HPDE6-E6E7 (cell line): Measurements from ENCODE around the gene CACNA2D3.

Experiments used
- DNase-seq: peaks from one replicate; pipeline ENCODE4 v3.0.0; 2011; ENCODE audit warnings: missing footprints; ENCODE audit errors: extremely low spot score

Gene CACNA2D3

DNA sequence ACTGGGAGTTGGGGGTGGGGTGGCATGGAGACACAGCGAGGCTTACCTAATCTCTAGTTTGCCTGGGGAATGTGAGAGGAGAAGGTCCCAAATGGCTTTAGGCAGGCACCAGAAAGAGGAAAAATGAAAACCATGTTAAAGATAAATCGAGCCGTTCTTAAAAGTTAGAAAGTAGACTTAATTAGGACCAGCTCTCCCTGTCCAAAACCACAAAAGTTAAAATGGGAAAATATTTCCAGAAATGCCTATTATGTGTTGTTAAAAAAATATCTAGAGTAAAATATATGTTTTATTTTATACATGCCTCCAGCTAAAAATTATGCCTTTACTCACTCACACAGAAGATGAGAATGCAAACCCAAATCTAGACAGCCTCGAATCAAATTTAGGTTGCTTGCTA lies 755.4 kb downstream of the CACNA2D3 start:
- DNase-seq: no peak

DNA sequence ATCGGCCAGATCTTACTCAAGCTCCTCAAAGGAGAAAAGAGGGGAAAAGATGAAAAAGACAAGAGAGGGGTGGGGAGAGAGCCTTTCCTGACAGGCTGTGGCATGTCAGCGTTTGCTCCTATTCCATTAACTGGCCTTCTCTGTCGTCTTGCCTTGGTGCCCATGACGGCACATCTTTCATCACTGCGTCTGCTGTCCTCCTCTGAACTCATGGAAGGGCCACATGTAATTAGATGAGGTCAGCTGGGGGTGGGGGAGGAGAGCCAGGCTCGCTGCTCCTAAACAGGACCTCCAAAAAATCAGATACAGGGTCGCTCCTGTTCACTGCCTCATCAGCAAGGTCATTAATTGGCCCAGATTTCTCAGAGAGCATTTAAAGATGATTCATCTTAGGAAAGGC lies 755.8 kb downstream of the CACNA2D3 start:
- no peak for DNase-seq

DNA sequence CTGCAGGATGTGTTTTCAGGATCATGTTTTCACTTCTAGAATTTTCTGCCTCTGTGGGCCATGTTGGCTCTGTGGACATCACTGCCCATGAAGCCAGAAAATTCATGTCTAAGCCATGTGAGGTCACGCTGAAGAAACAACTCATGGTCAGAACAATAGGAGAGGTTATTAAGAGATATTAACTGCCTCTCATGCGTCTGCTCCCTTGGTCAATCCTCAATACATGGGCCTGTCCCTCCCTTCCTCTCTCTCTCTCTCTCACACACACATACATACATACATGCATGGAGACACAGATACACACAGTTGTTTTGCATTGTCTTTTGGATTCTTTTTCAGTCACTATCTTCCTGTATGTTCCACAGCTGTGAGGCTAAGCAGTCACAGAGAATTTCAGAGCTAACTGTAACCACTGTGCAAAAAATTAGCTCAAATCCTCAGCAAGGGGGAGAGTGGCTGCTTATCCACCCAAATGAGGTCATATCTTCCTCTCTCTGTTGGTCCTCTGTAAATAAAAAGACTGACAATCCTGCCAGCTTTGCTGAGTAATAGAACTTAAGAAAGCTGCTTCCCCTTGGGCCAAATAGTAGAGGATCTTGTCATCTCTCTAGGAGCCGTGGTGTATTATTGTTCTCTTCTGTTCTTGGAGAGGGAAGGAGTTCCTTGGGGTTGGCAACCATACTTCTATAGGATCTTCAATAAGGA lies 759.9 kb downstream of the CACNA2D3 start:
- no peak for DNase-seq

DNA sequence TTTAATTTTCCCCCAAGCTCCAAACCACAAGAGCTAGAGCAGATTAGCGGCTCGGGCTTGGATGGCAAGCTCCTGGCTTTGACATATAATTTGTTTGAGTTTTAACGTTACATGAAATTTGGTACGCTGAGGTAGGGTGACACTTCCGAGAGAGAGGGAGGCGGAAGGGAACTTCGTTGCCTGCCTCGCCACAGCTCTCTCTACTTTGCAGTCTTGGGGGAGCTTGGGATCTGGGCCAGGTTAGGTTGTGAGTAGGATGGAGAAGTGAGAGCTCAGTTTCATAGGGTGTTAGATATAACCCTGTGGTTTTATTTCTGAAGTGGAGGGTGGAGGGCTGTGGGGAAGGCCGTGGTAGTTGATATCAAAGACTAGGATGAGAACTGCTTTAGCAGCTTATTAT lies 765.8 kb downstream of the CACNA2D3 start:
- DNase-seq: no peak

DNA sequence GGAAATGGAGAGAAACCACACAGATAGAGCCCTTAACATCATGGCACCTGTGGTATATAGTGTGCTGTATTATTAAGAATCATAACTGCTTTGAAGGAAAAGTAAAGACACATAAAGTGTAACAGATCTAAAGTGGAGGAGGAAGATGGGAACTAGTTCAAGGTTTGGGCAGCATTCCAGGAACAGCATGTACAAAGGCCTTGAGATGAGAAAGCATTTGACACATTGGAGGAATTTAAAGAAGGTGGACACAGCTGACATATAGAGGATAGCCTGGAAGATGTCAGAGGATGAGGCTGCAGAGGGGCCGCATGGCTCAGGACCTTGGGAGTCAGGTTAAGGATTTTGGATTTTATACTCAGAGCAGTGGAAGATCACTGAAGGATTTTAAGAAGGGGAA lies 766.5 kb downstream of the CACNA2D3 start:
- DNase-seq: no peak

DNA sequence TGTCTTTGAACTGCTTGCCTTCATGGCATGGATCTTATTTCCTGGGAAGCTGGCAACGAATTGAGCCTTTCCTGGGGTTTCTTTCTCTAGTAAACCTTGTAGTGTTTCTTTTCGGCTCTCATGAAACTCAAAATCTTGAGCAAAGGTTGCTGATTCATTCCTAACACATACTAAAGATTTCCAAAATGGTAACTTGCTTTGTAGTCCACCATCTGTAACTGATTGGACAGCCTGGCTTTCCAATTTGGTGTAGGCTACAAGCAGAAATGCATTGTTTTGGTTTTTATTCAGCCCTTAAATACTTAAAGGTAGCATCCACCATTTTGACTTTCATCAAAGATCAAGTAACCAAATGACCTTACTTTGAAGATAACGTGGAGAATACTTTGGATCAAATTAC lies 767.4 kb downstream of the CACNA2D3 start:
- DNase-seq: no peak

DNA sequence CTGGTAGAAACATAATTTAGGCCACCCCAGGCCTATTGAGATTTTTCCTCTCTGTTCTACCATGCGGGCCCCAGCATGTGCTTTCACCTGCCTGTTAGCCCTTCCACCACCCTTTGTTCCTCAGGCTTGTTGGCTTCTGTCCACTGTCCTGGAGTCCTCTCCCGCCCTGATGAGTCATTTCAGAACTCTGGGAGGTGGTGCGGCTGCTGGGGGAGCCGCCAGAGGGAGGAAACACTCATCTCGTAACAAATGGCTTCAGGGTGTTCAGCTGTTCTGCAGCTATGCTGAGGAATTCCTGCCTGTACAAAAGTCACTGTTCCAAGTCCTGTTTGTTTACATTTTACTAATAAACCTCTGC lies 769.2 kb downstream of the CACNA2D3 start:
- DNase-seq: peak; percentile 39

DNA sequence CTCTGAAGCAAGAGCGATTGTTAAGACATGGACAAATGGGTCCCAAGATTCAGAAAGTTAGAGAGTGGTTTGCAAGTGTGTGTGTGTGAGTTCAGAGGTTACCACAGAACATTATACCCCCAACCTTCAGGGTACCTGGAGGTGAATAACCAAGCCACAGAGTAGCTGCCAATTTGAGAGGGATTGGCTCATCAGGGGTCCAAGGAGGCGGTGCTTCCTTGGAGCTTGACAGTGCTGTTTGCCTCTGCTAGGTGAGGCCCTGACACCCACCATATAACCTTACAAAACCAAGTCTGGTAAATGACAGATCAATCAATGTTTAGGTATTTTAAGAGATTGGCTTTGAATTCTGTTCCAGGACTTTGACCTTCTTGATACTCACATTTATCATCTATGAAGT lies 769.8 kb downstream of the CACNA2D3 start:
- DNase-seq: no peak

DNA sequence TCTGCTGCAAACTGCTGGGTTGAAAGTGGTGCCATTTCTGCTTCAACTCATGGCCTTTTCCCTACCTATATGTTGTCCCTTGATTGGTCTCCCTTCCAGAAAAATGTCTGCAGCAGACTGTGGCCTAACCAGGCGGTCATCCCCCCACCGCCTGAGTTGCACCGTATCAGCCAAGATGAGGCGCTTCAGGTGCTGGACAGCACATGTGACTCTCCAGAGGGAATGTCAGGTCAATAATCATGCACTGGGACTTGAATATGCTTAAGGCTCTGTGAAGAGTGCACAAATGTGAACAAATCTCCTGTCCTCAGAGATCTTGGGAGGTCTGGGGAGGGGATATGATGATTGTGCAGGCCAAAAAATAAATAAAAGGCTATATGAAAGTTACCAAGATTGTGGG lies 773.3 kb downstream of the CACNA2D3 start:
- no peak for DNase-seq

DNA sequence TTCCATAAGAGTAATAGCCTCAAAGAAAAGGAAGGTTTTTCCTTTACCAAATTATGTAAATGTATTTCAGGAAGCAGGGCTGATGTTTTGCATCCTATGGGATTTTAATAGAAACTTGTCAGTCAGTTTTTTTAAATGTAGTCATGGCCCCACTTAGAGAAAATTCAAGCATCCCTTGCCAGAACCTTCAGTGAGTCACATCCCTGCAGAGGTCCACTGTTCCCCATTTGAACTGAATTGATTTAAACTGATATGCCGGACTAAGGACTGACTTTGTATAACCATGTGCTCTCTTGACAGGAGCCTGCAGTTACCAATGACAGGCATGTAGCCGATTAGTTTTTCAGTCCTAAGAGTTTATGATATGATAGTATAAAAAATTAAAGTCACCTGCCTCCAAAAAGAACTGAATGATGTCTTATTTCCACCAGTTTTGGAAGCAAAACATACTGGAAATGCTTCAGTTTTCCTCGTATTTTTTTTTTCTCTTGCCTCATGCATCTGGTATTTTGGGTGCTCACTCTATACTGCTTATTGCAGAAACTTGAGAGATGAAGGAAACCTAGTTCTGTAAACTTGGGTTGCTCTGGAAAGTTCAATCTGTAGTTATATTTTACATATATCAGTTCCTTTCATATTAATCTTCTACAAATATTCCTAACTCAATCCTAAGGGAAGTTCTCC lies 774.8 kb downstream of the CACNA2D3 start:
- DNase-seq: no peak

DNA sequence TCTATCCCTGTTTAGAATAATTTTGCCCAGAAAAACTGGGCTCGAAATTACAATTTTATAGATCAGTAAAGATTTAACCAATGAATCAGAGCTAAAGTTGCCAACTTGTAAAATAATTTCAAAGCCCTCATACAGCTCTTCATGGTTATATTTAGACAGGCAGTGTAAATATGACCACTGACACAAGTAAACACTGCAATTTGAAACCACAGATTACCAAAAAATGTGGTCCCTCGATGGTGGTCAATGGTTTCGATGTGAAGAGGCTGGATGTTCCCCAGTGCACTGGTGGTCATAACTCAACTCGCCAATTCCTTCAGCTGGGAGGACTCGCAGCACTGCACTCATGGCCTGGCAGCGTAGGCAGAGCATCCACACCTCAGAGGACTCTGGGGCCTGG lies 776.9 kb downstream of the CACNA2D3 start:
- no peak for DNase-seq

DNA sequence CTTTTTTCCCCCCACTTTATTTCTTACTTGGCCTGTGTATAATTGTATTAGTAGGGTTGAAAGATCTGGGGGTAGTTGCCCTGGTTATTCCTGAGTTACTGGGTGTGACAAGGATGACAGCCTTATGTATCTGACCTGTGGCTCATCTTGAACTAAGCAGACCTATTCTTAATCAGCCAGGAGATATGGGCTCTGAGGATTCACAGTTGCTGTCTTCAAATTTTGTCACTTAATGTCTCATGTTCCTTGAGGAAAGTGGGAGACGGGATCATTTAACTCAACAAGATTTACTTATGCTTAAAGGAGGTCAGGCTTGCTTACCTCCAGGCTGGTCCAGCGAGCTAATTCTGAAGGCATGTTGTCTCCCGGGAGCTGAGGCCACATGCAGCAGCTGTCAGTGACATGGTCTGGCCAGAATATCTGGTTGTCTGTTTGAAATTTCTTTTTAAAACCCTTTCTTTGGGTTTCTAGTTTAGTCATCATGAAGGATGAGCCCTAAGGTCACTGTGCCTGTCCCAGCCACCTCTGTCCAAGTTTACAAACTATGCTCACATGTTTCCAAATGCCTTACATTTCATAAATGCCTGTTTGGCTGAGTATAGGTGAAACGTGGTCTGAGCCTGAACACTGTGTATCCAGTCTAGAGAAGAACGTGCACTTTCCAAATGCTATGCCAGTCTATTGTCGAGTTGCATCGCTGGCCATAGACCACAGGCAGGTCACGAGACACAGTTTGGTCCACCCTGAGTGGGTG lies 778.7 kb downstream of the CACNA2D3 start:
- DNase-seq: no peak

DNA sequence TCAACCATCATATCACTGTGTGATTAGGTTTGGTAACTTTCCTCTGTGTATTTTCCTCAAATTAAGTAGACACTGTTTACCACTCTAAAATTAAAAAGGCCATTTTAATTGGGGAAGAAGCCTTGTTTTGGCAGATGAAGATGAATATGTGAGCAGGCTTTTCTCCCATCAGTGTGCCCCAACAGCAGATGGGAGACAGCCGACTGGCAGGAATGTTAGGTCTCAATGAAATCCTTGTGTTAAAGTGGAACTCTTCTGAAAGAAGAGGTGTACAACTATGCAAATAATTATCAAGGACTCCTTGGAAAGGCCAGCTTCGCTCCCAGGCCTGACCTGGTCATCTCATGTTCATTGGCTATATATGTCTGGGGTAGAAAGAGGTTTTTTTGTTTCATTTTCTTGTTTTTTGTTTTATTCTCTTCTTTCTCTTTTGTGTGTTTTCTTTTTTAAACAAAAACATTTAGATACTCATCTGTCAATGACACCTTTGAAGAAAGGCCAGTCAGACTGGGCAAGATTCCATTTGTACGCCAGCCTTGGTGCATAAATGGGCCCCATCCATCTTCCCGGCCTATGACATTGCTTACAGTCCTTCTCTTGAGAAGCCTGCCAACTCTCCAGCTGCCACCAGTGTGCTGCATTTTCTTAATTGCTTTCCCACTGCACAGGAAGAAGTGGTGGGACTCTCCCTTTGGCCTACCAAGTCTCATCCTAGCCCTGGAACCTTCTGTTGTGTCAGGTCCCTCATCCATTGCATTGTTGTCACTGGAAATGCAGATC lies 779.7 kb downstream of the CACNA2D3 start:
- no peak for DNase-seq

DNA sequence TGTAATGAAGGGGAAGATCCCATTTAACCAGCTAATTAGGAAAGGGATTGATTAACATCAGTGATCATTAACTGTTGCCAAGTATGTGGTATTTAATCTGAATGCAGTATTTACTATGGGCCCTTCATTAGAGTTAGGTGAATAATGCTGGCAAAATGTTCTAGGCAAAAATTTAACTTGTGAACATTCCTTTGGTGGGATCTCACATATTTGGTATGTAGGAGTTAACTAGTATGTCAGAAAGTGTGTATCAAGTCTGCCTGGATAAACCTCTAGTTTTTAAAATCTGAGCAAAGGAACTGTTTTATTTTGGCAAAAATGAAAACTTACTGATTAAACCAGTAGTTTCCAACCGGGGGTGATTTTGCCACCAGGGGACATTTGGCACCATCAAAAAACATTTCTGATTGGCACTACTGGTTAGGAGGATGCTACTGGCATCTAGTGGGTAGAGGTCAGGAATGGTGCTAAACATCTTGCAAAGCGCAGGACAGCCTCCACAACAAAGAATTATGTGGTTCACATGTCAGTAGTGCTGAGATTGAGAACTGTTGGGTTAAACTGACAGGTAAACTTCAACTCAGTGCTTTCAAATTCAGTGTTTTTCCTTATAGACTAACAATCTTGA lies 783.0 kb downstream of the CACNA2D3 start:
- DNase-seq: no peak

DNA sequence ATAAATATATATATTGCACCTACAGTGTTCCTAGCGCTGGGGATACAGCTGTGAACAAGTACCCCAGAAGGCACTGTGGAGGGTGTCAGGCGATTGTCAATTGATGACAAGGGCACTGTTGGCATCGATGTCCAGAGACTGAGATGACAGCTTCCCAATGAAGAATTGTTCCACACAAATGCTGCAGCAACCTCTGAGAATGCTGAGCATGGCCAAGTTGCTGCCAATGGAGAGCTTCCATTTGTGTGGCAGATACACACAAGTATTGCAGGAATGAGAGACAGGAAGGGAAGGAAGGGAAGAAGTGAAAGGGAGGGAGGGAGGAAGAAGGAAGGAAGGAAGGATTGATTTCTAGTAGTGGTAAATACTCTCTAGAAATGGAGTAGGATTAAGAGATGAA lies 783.6 kb downstream of the CACNA2D3 start:
- no peak for DNase-seq

DNA sequence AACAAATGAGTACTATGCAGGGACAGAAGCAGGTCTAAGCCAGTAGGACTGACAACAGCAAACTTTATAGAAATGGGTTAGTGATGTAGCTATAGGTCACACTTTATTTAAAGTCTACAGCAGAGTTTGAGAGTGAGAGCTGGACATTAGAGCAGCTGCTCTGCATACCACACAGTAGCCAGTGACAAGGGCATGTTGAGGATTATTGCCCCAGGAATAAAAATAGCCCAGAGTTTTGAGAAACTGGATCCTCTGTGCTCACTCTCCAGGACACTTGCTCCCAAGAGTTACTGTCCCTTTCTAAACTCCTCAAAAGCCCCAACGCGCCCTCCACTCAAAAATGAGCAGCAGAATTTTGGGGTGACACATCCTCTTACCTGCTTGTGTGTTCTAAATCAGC lies 784.4 kb downstream of the CACNA2D3 start:
- no peak for DNase-seq

DNA sequence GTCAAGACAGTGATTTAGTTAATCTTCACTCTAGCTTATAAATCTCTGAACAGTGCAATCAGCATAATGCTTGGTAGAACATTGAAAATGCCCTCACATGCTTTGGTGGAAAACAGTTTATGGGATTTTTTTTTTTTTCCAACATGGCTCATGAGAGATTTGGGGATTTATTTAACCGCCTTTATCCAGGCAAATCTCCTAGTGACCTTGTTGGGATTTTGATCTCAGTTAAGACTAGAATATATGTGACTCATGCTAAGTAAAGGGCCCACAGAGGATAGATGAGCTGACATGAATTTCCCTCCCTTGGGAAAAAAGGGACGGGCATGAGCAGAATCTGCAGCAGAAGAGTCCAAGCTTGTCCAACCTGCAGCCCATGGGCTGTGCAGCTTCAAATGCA lies 786.8 kb downstream of the CACNA2D3 start:
- no peak for DNase-seq

DNA sequence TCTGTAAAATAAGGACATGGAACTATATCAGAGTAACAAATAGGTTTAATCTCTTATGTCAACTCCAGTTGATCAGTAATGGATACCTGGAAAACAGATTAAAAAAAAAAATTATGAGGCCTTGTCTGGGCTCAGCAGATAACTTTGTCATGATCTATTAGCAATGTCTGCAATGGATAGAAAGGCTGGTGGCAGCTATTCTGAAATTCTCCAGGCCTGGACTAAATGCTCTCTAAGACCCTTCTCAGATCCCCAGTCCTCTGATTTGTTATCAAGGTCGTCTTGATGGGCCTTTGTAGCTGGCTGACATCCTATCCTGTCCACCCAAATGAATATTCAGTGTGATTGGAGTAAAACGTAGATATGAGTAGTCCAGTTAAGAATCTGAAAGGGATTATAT lies 791.8 kb downstream of the CACNA2D3 start:
- DNase-seq: no peak

DNA sequence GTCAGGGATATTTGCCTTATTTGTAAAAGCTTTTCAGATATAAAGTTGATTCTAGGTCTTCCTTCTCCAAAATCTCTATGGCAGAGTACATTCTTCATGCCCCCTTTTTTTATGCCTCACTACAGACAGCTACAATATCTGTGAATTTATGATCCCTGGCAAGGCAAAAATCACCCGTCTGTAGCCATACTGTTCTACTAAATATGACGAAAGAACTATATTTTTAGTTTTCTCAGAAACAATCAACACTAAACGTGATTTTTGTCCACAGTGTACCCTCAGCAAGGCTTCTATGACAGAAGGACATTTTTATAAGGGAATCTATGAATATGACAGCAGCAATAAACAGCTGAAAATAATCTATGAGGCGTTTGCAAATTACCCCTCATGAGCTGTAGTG lies 792.8 kb downstream of the CACNA2D3 start:
- no peak for DNase-seq

DNA sequence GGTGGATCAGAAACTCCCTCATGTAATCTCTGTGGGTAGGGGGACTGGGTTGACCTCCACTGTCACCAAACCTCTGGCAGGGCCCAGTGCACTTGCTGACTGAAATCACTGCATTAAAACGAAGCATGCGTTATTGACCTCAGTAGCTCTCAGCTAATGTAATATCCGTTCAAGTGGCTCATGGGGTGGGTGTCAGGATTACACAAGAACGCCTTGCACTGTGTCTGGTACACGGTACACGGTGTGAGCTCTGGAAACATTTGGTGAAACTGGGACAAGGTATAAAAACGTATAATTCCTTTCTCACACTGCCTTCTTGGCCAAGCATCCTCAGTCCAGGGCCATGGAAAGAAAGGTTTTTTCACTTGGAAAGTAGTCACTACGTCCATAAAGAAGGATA lies 793.6 kb downstream of the CACNA2D3 start:
- no peak for DNase-seq

DNA sequence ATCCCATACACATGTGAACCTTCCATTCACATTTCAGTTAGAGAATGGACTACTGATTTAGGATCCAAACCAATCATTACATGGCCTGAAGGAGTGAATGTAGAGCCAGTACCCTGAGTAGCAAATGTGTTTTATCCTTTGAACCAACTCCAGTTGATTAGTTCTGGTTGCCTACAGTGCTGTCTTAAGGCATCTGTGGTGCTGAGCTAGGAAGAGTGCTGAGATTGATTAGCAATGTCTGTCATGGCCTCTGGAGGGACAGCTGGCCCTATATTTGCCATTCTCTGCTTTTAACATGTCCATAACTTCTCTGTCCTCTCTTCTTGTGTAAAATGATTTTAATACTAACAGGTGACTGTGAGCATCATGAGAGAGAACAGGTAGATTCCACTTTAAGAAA lies 794.4 kb downstream of the CACNA2D3 start:
- DNase-seq: no peak

DNA sequence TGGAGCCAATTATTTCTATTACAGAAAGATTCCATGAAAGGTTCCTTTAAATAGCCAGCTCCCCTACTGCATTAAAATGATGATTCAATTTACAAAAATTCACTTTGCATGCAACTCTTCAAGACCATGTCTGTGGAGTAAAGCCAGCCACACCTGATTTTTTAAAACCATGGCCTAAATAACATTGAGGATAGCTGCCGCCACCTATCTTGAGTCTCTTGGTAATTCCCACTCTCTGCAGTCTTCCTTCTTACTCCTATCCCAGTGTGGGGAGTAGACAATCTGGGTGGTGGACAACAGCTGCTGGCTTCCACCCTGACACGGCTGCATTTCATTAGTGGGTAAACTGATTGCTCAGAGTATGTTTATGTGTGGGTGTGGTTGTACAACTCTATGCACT lies 794.8 kb downstream of the CACNA2D3 start:
- DNase-seq: no peak
